ENCODE results near the gene OSTF1. TPM values are rescaled to one million over a fixed set of nuclear protein-coding genes. Genes with fewer than 3 reads are reported as not detected.

OSTF1 gene
- total RNA-seq, 4 donors from 2014 or later, result 37.9 to 69.4 (median 42.4) TPM

DNA sequence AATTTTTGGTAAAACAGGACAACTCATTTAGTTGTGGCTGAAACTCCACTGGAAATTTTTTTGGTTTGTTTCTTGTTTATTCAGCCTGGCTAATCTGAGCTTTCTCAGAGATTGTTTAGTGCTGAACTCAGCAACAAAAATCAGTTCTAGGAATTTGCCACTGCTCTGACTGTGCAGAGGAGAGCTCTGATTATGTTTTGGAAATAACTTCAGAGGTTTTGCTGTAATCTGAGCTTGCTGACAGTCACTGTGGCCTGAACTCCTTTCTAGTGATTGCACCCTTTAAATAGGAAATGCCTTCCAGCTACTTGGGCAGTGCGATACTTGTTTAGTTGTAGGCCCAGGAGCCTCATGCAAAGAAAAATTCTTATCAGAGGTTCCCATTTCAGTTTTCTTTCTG lies 60.2 kb downstream of the OSTF1 start:
- TF ChIP-seq, protein P1, sequence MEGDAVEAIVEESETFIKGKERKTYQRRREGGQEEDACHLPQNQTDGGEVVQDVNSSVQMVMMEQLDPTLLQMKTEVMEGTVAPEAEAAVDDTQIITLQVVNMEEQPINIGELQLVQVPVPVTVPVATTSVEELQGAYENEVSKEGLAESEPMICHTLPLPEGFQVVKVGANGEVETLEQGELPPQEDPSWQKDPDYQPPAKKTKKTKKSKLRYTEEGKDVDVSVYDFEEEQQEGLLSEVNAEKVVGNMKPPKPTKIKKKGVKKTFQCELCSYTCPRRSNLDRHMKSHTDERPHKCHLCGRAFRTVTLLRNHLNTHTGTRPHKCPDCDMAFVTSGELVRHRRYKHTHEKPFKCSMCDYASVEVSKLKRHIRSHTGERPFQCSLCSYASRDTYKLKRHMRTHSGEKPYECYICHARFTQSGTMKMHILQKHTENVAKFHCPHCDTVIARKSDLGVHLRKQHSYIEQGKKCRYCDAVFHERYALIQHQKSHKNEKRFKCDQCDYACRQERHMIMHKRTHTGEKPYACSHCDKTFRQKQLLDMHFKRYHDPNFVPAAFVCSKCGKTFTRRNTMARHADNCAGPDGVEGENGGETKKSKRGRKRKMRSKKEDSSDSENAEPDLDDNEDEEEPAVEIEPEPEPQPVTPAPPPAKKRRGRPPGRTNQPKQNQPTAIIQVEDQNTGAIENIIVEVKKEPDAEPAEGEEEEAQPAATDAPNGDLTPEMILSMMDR (IDR thresholded peaks at IDR 0.05; ENCODE audit: low read depth), result no peak

DNA sequence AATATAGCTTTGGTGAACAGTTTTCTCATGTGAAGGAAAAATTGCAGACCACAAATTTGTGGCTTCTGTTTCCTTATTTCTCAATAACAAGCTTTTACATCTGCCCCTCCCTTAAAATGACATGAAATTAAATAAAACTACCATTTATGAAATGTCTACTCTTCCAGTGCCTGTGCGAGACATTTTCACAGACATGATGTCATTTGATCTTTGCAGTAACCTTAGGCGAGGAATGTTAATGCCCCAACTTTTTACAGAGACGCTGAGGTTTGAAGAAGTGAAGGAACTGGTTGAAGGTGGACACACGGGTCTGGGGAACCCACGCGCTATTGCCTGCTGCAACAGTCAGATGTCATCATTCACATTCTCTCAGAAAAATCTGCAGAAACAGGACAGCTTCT lies 61.5 kb downstream of the OSTF1 start:
- TF ChIP-seq, protein P1 (IDR thresholded peaks at IDR 0.05; ENCODE audit: low read depth), result no peak

DNA sequence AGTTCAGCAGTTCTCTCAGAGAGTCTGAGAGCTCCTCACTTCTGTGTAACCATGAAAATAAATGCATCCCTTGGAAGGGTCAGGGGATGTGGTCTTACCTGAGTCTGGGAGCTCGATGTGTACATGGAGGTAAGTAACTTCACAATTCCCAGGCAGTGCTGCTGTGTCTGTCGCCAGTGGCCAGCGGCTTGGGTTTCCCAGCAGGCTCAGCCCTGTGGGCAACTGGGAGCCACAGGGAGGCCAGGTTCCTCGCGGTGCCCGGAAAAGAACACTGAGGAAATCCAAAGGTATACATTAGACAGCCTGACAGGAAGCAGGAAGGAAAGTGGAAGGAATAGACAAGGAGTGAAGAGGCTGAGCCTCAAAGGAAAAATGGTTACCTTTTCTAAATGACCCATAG lies 62.2 kb downstream of the OSTF1 start:
- TF ChIP-seq, protein P1 (IDR thresholded peaks at IDR 0.05; ENCODE audit: low read depth), result no peak

DNA sequence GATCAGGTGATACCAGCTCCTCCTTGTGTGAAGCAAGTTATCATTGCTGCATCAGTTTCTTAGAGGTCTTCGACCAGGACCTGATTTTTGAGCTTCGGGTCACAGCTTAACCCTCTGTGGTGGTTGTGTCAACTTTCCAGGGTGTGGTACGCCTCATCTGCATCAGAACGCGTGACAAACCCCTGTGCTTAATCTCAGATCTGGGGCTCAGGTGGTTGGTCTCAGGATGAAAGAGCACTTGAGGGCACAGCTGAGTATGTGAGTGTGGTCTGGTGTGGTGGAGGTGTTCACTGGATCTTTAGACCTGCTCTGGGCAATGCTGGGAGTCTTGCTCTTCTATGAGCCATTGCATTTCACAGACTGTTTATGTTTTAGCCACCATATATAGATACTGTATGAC lies 64.1 kb downstream of the OSTF1 start:
- TF ChIP-seq, protein P1 (IDR thresholded peaks at IDR 0.05; ENCODE audit: low read depth), result no peak

DNA sequence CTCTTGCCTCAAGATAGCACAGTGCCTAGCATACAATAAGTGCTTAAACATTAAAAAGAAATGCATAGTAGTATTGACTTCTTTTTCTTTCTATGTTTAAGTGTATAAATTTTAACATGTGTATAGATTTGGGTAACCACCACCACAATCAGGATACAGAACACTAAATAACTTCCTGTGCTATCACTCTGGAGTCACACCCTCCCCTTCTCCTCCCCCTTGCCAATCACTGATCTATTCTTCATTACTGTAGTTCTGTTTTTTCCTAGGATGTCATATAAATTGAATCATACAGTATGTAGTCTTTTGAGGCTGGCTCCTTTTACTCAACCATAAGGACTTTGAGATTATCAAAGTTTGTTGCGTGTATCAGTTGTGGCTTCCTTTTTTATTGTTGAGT lies 68.5 kb downstream of the OSTF1 start:
- TF ChIP-seq, protein P1 (IDR thresholded peaks at IDR 0.05; ENCODE audit: low read depth), result no peak

DNA sequence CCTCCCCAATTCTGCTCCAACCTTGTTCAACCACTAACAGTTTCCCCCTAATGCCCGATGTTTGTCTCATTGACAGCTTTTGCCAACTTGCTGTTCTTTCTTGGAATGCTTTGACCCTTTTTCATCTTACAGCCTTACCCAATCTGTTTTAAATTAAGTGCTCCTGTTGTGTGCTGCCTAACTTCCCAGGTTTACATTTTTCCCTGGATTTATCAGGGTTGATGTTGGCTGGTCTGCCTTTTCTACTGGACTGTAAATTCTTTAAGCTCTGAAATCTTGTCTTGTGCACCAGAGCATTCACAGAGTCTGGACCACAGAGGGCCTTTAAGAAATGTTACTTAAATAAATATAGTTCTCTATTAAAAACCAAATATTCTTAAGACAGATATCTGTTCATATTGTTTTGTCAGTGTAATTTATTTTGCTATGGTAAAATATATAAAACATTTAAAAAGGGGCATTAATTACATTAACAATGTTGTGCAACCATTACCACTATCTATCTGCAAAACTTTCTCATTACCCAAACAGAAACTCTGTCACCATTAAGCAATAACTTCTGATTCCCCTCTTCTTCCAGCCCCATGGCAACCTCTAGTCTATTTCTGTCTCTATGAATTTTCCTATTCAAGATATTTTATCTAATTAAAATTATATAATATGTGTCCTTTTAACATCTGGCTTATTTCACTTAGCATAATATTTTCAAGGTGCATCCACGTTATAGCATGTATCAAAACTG lies 73.0 kb downstream of the OSTF1 start:
- TF ChIP-seq, protein P1 (IDR thresholded peaks at IDR 0.05; ENCODE audit: low read depth), result no peak

DNA sequence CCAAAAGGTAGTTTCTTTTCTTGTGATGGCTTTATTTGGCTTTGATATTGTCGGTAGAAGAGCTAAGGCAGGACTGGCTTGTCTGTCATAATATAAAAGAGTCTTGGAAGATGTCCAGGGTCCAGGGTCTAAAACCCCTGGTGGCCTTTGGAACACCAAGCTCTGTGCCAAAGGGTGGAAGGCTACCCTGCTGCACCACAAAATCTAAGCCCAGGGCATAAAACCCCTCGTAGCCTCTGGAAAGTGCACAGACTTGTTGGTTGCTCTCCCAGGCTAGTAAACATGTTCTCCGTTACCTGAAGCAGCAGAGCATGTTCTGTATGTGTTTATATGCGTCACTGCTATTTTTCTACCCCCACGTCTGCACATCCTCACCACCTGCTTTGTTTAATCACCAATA lies 75.5 kb downstream of the OSTF1 start:
- TF ChIP-seq, protein P1 (IDR thresholded peaks at IDR 0.05; ENCODE audit: low read depth), result no peak

Data from subcutaneous adipose tissue (tissue), 4 donors.